GM12873 (cell line): ENCODE data around the gene FREM3.
A peak's percentile ranks its signal among the peaks of the same experiment; 100 is the strongest.

Experiments
- CTCF ChIP-seq: IDR thresholded peaks from 2 replicates; pipeline ENCODE4 v1.5.1; 2012; ENCODE audit warnings: low read depth, mild to moderate bottlenecking, moderate library complexity, low read length, control low read depth; ENCODE audit not compliant: insufficient read depth; ENCODE audit errors: missing control alignments

The FREM3 gene

GRCh38 chr4:143549928-143550327 is 150.5 kb downstream of the FREM3 start:
- TF ChIP-seq CTCF, result no peak

- TF ChIP-seq CTCF, result no peak
Observed at GRCh38 chr4:143539670-143540023, 160.8 kb downstream of the FREM3 start.

GRCh38 chr4:143538979-143539669 is 161.4 kb downstream of the FREM3 start:
- TF ChIP-seq CTCF, result no peak

- TF ChIP-seq CTCF, result no peak
Observed at GRCh38 chr4:143531788-143532491, 168.5 kb downstream of the FREM3 start.

- peak; percentile 46 for TF ChIP-seq CTCF
Observed at GRCh38 chr4:143531380-143531779, 169.1 kb downstream of the FREM3 start.
